NOMO-1 treated with dmso at 0.1 percent for 144 hours (cell line): ENCODE results near the gene S100A6.
"Not testable (repeated sequence)": the region's sequence is repeated elsewhere in the genome, so short reads cannot be mapped to it uniquely, and the experiment has no call there.

Experiments
- DNase-seq: peaks from one replicate; lab custom pipeline; 2025; ENCODE audit not compliant: unreplicated experiment; lab: John Stamatoyannopoulos, UW

S100A6 gene

GRCh38 chr1:153563991-153564390 lies 28.2 kb upstream of the S100A6 start:
- DNase-seq = no peak

- no peak for DNase-seq
Measured at GRCh38 chr1:153563483-153563901, 27.7 kb upstream of the S100A6 start.

GRCh38 chr1:153562021-153562420 lies 26.2 kb upstream of the S100A6 start:
- DNase-seq = not testable (repeated sequence)

- no peak for DNase-seq
Measured at GRCh38 chr1:153561466-153561985, 25.7 kb upstream of the S100A6 start.

GRCh38 chr1:153560771-153561465 lies 25.1 kb upstream of the S100A6 start:
- DNase-seq = no peak

GRCh38 chr1:153560241-153560640 lies 24.4 kb upstream of the S100A6 start:
- no peak for DNase-seq

- no peak for DNase-seq
Measured at GRCh38 chr1:153557877-153558276, 22.1 kb upstream of the S100A6 start.

GRCh38 chr1:153556348-153556747 lies 20.6 kb upstream of the S100A6 start:
- no peak for DNase-seq

GRCh38 chr1:153553830-153554541 lies 18.2 kb upstream of the S100A6 start:
- DNase-seq = no peak

GRCh38 chr1:153553096-153553495 lies 17.3 kb upstream of the S100A6 start:
- no peak for DNase-seq

- DNase-seq = no peak
Measured at GRCh38 chr1:153552335-153552734, 16.5 kb upstream of the S100A6 start.

GRCh38 chr1:153550827-153551500 lies 15.2 kb upstream of the S100A6 start:
- peak; percentile 64 for DNase-seq

- no peak for DNase-seq
Measured at GRCh38 chr1:153550398-153550758, 14.6 kb upstream of the S100A6 start.

GRCh38 chr1:153549741-153550397 lies 14.1 kb upstream of the S100A6 start:
- DNase-seq = no peak

- no peak for DNase-seq
Measured at GRCh38 chr1:153548722-153549688, 13.2 kb upstream of the S100A6 start, which contains the start of gene S100A3. Gene S100A3 (minus strand): TSS chr1:153549258. CDS start chr1:153548485, 773 bp downstream.

GRCh38 chr1:153547560-153548551 lies 12.1 kb upstream of the S100A6 start:
- no peak for DNase-seq

- no peak for DNase-seq
Measured at GRCh38 chr1:153546796-153547559, 11.2 kb upstream of the S100A6 start.

GRCh38 chr1:153546371-153546770 lies 10.6 kb upstream of the S100A6 start:
- DNase-seq = no peak
